ENCODE measurements around the gene DTNBP1.

DNA sequence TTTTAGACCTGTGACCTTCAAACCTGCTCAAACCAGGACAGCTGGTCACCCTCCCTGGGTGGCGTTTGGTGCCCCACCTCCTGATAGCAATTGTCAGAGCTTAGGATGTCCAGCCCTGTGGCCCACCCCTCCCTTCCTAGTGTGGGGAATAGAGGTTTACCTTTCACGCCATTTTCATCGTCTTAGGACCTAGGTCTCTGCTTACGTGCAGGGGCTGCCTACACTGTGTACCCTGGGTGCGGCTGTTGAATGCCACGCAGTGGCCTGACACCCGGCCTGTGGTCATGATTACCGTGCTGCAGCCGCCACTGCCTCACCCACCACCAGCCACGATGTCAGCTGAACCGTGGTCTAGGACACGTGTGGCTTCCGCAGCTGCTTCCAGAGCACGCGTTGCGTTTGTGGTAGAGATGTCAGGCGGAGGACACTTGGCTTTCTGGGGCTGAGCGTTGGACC lies 157.3 kb downstream of the DTNBP1 start:
- TF ChIP-seq, protein P1, sequence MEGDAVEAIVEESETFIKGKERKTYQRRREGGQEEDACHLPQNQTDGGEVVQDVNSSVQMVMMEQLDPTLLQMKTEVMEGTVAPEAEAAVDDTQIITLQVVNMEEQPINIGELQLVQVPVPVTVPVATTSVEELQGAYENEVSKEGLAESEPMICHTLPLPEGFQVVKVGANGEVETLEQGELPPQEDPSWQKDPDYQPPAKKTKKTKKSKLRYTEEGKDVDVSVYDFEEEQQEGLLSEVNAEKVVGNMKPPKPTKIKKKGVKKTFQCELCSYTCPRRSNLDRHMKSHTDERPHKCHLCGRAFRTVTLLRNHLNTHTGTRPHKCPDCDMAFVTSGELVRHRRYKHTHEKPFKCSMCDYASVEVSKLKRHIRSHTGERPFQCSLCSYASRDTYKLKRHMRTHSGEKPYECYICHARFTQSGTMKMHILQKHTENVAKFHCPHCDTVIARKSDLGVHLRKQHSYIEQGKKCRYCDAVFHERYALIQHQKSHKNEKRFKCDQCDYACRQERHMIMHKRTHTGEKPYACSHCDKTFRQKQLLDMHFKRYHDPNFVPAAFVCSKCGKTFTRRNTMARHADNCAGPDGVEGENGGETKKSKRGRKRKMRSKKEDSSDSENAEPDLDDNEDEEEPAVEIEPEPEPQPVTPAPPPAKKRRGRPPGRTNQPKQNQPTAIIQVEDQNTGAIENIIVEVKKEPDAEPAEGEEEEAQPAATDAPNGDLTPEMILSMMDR (IDR thresholded peaks at IDR 0.05): no peak
- no peak for TF ChIP-seq POLR2A (IDR thresholded peaks at IDR 0.05)

Data from Peyer's patch (tissue), 4 donors.